GM18511 (cell line): Measurements from ENCODE around the gene AATK.

Experiments used
- ATAC-seq: cut with Tn5 transposase; IDR thresholded peaks from one replicate; pipeline ENCODE4 v1.9.1; 2021; ENCODE audit warnings: mild to moderate bottlenecking, moderate library complexity; ENCODE audit not compliant: unreplicated experiment

The AATK gene

GRCh38 chr17:81131486-81132196 is 34.4 kb downstream of the AATK start:
- no peak for ATAC-seq

DNA sequence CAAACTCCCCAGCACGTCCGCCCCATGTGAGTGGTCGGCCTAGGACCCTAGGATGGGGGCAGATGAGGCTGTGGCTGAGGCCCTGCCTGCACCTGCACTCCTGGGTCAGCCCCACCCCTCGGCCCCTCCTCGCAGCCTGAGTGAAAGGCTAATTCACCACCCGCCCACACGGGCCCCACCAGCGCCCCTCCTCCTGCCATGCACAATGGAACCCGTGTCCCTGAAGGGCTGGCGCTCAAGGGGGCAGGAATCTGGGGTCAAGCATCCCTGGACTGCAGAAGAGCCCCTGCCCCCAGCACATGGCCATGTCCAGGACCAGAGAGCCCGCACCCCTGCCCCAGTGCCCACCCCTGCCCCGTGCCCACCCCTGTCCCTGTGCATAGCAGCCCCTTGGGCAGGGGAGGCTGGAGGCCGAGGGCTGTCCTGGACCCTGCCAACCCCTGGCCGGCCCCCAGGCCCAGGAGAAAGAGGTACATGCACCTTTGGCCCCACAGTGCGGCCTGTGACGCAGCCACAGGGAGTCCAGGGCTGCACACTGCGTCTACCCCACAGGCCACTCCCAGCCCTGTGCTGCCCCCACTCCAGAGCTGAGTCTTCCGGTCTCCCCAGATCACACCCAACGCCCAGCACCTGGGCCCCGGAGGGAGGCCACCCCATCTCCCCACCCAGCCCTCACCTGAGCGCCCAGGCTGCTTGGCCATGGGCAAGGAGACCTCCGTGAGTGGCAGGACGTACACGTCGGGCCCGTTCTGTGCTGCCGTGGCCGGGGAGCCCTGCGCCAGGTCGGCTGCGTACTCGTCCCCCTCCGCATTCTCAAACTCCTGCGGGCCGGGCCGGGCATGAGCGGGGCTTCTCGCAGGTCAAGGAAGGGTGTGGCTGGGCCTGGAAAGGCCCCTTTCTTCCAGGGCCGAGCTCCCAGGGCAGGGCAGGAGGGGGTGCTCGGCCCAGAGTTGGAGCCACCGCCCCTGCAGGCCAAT is 35.3 kb downstream of the AATK start:
- no peak for ATAC-seq

- no peak for ATAC-seq
Observed at GRCh38 chr17:81129711-81130367, 36.2 kb downstream of the AATK start.

GRCh38 chr17:81129289-81129688 is 36.7 kb downstream of the AATK start:
- ATAC-seq: no peak

DNA sequence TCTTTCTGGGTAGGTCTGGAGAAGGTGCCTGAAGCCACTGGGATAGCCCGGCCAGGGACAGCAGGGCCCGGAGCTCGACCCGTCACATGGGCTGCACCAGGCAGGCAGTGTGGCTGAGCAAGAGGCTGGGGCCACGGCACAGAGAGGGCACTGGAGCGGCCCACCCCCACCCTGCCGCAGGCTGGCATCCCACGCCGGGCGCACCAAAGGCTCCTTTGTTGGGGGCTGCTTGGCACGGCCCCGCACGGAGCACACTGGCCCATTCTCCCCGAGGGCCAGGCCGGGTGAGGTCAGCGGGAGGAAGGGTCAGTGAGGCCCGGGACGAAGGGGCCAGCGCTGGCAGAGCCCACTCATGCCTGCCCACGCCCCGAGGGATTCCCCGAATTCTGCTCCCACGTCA is 37.2 kb downstream of the AATK start:
- ATAC-seq: no peak

- ATAC-seq: no peak
Observed at GRCh38 chr17:81128338-81128737, 37.7 kb downstream of the AATK start.

DNA sequence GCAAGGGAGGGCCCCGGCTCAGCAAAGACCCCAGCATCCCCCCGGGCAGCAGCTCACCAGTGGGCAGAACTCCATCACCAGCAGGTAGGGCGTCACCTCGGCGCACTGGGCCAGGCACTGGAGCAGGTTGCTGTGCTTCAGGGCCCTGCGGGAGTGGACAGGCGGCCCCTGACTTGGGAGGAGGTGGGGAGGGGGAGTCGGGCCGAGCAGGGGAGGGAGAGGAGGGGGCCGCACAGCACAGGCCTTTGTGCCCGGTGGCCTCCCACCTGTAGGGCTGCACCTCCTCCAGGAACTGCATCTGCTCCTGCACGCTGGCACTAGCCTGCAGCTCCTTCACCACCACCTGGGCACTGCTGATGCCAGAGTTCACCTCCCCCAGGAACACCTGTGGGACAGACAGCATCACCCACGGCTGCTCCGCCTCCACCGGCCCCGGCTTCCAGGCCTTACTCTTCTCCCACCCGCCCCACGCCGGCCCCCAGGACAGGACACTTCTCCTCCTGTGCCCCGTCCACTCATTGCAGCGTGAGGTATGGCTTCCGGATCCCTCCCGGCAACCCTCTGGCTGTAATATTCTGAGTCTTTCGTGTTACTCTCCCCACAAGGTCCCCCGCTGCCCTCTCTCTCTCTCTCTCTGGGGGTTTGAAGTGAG is 38.4 kb downstream of the AATK start:
- ATAC-seq: no peak

DNA sequence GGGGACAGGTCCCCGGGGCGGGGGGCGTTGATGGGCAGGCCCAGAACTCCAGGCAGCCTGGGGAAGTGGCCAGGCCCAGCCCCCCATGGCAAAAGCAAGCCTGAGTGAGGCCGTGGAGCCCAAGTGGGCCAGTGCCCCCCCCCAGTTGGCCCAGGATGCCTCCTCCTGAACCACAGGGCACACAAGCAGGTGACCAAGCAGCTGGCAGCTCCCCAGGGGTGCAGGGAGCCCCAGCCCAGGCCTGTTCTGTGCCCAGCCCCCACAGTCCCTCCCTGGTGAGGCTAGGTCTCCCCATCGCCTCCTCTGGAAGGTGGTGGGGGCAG is 38.9 kb downstream of the AATK start:
- no peak for ATAC-seq

DNA sequence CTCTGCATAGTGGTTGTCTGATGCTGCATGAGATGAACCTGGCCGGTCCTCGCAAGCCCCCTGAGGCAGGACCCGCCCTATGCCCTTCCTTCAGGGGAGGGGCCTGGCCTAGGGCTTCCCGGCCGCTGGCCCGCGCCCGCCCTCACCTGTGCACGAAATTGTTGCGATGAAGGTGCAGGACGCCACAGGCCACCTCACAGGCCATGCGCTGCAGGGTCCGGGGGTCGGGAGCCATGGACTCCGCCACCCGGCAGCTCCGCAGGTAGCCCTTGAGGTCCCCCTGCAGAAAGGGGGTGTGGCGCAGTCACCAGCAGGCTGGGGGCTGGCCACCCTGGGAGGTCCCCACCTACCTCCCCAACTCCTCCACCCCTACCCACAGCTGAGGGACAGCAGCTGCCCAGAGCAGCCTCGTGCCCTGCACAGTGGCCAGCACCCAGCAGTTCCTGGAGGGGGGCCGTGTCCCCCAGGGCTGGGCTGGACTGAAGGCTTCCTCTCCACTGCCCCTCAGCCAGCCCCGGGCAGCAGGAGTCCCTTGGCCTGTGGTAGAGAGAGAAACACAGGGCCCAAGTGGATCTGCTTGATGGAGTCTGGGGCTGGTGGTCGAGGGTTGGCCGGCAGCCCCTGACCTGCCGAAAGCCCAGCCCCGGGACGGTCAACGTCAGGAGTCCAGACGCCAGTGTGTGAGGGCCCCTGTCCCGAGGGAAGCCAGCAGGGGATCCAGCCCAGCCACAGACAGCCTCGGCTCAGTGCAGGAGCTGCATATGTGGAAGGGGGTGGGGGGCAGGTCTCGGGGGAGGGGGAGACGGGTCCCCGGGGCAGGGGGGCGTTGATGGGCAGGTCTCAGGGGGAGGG is 39.5 kb downstream of the AATK start:
- no peak for ATAC-seq

DNA sequence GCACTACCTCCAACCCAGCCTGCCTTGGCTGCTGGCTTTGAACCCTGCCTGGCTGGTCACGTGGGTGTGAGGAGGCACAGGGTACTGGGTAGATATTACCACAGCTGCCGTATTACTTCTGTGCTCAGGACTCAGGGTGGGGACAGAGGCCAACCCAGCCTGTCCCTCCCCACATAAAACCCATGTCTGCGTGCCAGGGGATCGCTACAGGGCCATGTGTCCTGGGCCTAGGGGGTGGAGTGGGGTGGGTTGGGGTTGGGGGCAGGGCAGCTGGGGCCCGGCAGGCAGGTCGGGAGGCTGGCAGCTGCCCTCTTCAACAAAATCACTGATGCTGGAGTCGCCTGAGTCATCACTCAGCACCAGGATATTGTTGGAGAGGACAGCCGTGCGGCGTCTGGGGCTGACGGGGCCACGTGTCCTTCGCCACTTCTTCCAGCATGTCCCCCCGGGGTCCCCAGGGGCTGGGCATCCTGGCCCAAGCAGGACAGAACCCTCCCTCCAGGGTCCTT is 40.4 kb downstream of the AATK start:
- ATAC-seq: no peak

GRCh38 chr17:81124377-81124776 is 41.6 kb downstream of the AATK start:
- ATAC-seq: no peak

- no peak for ATAC-seq
Observed at GRCh38 chr17:81123052-81124048, 42.7 kb downstream of the AATK start.

- no peak for ATAC-seq
Observed at GRCh38 chr17:81121841-81122733, 43.9 kb downstream of the AATK start.

DNA sequence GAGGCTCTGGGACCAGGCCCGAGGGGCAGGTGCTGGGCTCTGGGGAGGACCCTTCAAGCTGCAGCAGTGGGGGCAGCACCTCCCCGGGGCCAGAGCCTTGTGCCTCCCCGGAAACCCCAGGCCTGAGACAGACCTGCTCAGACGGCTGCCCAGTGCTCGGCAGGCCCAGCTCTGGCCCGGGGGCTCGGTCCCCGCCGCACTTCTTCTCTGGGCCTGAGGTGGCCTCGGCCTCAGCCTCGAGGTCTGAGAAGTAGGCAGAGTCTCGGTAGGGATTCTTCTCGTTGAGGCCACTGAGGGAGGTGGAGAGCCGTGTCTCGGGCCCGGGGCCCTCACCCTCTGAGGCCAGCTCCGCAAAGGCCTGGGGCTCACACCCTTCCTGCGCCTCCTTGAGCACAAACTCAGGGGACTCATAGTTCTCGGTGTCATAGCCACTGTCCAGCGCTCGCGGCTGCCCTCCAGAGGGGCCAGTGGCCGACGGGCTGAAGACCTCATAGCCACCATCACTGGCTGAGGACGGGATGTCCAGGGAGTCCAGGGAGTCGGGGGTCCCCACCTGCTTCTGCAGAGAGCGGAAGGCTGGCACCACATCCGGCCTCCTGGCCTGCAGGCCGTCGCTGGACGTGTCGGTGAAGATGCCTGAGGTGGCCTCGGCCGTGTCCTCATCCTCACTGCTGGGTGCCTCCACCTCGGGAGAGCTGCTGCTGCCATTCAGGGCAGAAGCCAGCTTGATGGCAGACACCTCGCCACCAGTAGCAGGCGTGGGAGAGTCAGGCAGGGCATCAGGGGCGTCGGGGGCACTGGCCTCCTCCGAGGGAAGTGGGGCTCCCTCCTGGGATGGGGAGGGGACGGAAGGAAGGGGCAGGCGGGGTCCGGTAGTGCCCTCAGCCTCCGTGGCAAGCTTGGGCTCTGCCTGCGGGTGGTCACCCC is 45.1 kb downstream of the AATK start:
- no peak for ATAC-seq

DNA sequence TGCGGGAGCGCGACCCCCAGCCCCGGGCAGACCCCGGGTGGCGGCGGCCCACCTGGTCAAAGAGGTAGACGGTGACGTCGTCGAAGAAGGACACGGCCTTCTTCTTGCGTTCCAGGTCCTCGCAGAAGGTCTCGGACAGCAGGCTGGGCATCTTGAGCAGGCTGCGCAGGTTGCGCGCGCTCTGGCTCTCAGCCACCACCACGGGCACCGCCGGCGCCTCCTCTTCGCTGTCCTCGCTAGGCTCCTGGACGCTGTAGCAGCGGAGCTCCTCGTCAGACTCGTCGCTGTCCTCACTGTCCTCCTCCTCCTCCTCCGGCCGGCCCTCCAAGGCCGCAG is 45.9 kb downstream of the AATK start:
- no peak for ATAC-seq

GRCh38 chr17:81119223-81120148 is 46.5 kb downstream of the AATK start:
- no peak for ATAC-seq
